ENCODE data around the gene KANK2. TPM values are rescaled to one million over a fixed set of nuclear protein-coding genes. Genes with fewer than 3 reads are reported as not detected.

The KANK2 gene
- total RNA-seq: 0.64 and 2.2 TPM in 2 replicates

DNA sequence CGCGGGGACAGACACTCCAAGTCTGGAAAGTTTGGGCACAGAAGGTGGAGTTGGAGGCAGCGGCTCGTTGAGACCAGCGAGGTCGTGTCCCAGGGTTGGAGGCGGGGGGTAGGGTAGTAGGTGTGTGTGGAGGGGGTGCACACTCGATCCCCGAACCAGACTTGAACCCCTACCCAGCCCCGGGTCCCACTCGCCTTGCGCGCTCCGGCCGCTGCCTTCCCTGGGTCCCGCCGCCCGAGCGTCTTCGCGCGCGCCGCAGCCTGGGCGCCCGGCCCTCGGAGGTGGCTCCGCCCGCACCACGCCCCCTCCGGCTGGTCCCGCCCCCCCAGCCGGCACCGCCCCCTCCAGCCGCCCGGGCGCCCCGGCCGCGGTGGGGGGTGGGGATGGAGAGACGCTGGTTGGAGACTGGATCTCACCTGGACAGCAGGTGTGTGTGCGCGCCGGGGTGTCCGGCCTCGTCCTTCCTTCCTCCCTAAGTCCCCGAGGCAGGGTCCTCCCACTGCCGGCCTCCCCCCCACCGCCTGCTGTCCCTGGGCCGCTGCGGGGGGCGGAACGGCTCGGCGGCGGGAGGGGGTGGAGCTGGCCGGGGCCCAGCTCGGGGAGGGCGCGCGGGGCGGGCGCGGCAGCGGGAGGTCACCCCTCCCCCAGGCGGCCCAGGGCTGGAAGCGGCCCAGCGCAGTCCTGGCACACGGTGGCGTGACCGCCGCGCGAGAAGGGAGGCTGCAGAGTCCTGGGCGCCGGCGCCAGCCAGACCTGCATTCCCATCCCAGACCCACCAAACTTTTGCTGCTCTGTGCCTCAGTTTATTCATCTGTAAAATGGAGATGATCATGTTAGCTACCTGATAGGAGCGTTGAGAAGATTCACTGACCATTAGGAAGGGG lies at the start of gene KANK2:
Gene KANK2, minus strand, starts transcription at position 255 of the 884 bp plus-strand sequence. CDS start 3,034 bp downstream, outside the sequence.
- intact Hi-C loops (cut with micrococcal nuclease): loop anchor here (1.0 to 5.0 kb wide), 2 partner anchors 42 to 255 kb away; partner anchors contain the start of gene SPC24

DNA sequence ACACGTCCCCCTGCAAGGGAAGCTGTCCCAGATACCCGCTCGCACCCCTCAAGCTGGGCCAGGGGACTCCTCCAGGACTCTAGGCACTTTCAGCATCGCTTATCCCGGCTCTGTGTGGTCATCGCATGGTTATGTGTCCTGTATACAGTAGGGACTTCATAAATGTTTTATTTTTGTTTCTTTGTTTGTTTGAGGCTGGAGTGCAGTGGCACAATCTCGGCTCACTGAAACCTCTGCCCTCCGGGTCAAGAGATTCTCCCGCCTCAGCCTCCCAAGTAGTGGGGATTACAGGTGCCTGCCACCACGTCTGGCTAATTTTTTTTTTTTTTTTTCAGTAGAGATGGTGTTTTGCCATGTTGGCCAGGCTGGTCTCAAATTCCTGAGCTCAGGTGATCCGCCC lies 49.6 kb upstream of the KANK2 start:
- intact Hi-C loops (cut with micrococcal nuclease): no loop called here

DNA sequence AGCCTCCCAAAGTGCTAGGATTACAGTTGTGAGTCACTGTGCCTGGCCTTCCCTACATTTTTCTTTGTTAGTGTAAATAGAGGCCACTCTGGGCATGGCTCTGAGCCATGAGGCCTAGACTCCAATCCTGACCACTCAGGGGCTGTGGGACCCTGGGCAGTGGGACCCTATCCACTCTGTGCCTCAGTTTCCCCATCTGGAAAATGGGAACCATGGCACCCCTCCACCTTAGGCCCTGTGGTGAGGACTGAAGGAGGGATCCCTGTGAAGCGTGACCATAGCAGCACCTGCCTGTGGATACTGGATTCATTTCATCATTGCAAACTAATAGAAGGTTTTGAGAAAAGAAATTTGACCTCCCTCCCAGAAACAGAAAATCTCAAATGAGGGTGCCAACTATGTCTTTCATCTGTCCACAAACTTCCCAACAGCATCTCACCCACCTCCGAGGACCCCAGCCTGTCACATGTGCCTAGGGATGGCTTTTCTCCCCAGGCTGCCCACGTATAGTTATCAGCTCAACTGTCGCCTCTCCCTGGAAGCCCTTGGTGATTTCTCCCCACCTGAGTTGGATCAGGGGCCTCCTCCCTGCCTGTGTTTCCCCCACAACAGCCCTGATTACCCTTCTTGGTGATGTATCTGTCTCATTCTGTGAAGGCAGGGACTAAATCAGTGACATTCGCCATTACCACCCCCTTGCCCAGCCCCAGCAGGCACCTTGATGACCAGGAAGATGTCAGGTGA lies 47.7 kb upstream of the KANK2 start:
- intact Hi-C loops (cut with micrococcal nuclease): no loop called here

DNA sequence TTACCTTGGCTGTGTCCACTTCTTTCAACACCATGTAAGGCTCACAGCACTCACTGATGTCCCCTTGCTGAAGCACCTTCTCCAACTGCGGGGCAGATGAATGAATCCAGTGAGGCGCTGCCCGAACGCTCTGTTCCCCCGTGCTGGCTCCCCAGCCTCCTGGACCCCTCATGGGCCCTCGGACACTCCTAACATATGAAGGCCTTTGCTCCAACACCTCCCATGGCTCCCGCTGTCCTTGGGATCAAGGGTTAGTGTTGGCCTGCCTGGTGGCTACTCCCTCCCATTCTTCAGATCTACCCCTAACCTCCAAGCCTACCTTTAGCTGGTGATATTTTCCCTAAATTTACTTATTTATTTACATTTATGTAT lies 46.4 kb upstream of the KANK2 start:
- intact Hi-C loops (cut with micrococcal nuclease): no loop called here

DNA sequence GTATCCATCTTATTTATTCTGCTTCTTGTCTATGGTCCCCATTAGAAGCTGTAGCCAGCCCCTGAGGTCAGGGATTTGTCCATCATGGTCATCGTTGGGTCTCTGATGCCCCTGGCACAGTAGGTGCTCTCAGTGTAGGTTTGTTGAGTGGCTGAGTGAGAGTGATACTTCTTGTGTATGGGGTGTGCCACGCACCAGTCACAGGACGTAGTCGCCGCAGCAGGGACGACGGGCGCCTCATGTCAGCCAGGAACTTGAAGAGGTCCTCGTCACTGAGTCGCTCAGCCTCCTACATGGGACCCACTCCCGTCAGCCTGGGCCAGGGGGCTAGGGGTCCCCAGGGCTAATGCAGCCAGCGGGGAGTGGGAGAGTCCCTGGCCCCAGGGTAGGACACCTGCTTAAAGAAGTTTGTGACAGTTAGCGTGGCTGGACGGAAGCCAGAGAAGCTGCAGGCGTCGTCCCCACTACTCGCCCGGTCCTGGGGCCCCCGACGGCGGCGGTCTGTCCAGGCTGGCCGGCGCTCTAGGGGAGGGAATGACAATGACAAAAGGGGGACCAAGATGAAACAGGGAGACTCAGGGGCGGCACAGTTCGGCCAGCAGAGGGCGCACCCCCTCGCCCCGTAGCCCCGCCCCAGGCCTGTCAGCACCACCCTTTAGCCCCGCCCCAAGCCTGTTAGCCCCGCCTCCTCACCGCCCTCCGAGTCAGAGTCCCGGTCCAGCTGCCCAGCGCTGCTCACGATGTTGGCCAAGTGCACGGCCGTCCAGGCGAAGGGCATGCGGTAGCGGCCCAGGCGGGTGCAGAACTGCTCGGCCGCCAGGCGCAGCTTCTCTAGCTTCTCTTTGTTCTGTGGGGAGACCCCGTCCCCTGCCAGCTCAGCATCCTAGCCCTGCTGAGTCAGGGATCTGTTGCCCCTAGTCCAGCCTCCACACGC lies 45.8 kb upstream of the KANK2 start:
- intact Hi-C loops (cut with micrococcal nuclease): no loop called here

DNA sequence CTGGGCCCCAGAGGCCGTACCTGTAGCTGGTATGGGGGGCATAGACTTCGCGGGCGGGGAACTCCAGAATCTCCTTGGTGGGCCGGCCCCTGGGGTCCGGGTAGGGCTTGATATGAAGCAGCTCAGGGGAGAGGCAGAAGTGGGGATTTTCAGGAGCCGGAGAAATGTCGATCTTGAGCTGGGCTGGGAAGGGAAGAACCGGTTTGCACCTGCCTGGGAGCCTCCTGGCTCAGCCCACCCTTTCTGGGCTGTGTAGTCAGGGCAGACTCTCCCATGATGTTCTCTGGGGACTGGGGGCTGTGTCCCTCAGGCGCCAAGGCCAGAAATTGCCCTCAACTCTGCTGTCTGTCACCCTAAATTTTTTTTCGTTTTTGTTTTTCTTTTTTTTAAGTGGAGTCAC lies 44.7 kb upstream of the KANK2 start:
- intact Hi-C loops (cut with micrococcal nuclease): no loop called here

DNA sequence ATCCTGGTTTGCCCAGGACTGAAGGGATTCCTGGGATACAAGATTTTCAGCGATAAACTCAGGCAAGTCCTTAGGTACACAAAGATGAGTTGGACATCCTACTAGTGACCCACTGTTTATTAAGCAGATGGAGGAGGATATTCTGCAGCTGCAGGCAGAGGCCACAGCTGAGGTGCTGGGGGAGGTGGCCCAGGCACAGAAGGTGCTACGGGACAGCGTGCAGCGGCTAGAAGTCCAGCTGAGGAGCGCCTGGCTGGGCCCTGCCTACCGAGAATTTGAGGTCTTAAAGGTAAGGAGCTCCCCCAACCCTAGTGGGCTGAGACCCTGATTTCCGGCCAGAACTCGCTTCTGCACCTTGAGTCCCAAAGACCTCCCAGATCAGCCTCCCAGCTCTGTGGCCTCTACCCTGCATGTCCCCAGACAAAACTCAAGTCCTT lies 42.7 kb upstream of the KANK2 start:
- intact Hi-C loops (cut with micrococcal nuclease): no loop called here

DNA sequence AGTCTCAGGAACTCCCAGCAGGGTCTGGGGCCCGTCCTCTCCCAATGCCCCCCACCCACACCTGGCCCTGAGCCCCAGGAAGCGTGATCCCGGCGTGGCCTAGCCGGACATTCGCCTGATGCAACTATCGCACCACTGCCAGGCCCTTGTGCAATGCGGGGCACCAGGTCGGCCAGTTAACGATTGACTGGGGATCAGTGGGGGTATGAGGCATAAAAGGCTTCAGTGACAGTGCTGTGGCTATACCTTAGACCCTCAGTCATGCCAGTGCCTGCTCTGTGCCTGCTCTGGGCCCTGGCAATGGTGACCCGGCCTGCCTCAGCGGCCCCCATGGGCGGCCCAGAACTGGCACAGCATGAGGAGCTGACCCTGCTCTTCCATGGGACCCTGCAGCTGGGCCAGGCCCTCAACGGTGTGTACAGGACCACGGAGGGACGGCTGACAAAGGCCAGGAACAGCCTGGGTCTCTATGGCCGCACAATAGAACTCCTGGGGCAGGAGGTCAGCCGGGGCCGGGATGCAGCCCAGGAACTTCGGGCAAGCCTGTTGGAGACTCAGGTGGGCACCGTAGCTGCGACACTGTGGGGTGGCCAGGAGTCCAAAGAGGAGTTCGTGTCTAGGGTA lies 42.1 kb upstream of the KANK2 start, which contains the start of gene ANGPTL8:
Gene ANGPTL8, plus strand, starts transcription at position 243 of the 624 bp plus-strand sequence. Its CDS starts 19 bp downstream, at position 262.
- intact Hi-C loops (cut with micrococcal nuclease): no loop called here

DNA sequence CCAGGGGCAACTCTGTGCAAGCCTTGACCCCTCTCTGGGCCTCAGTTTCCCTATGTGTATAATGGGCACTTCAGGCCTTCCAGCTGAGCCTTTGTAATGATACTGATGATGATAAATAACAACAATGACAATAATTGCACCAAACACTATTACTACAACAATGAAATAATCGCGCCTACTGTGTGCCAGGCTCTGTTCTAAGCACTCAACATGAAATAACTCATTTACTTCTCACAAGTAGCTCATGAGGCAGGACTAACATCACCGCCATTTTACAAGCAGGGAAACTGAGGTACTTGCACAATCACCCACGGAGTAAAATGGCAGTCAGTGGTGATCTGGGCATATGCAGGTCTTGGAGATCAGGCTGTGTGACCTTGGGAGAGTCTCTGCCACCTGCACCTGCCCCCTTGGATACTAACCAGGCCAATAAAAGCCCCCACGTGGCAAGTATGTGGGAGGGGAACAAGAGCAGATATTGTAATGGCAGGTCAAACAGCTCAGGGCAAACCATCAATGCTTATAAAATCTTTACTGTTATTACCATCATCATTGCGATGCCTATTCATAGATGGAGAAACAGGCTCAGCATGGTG lies 41.5 kb upstream of the KANK2 start:
- intact Hi-C loops (cut with micrococcal nuclease): no loop called here

DNA sequence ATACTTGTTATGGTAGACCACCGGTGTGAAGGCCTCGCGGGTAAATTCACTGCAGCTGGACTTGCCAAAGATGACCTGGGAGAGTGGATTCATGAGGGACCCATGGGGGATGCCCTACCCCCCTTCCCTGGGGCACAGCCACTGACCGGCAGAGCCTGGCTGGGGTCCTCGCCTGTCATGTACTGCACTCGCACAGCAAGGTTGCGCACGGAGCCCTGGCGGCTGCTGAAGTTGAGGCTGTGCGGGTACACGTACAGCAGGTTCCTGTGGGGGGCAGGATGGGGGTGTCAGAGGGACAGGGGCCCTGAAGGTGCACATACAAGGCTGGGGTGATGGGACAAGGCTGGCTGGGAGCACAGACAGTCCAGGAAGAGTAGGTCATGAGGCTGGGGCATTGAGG lies 40.7 kb upstream of the KANK2 start:
- intact Hi-C loops (cut with micrococcal nuclease): no loop called here

DNA sequence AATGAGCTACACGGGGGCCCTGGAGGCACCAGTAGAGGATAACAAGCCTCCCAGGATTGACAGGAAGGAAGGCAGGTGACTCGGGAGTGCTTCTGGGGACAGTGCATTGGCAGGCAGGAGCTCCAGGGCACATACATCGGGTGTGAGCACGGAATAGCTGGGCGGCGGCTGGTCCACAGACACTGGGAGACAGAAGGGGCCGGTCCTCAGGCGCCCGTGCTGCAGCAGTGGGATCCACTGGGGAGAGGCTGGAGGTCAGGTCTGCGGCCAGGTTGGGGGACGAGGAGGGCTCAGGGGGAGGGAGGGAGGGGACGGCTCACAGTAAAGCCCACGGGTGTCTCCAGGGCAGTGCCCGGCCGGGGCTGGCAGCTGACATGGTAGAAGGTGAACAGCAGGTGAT lies 40.0 kb upstream of the KANK2 start:
- intact Hi-C loops (cut with micrococcal nuclease): no loop called here

DNA sequence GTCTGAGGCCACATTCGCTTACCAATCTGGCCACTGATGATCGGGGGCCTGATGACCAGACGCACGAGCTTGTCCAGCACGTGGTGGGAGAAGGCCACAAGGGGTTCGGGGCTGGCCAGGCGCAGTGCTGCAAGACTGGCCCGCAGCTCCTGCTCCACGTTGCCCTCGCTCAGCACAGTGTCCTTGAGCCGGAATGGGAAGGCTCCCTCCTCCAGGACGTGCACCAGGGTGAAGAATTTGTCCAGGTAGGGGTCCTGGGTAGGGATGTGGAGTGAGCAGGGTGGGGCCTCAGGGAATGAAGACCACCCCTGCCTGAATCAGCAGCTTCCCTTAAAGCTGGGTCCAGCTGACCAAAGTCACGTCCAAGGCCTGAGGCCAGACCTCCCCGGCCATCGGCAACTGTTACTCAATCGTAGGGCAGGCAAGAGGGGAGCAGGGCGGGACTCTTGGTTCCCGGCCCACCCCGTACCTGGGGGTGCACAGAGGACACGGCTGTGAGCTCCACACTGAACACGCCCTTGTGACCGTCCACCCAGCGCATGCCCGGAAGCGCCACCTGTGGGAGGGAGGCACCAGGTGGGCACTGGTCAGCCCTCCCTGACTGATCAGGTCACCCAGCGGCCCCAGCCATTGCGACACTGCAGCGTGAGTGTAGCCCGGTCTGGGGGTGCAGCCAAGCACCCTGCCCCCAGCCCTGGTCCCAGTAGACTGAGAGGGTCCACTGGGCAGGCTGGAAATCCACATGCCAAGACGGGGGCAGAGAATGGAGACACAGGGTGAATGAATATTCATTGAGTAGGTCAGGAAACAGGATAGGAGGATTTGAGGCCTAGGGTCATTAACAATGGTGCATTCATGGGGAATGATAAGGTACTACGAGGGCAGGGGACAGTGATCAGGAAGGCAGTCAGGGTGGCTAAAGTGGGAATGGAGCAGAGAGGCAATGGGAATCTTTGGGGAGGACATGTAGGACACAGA lies 39.3 kb upstream of the KANK2 start:
- intact Hi-C loops (cut with micrococcal nuclease): no loop called here

DNA sequence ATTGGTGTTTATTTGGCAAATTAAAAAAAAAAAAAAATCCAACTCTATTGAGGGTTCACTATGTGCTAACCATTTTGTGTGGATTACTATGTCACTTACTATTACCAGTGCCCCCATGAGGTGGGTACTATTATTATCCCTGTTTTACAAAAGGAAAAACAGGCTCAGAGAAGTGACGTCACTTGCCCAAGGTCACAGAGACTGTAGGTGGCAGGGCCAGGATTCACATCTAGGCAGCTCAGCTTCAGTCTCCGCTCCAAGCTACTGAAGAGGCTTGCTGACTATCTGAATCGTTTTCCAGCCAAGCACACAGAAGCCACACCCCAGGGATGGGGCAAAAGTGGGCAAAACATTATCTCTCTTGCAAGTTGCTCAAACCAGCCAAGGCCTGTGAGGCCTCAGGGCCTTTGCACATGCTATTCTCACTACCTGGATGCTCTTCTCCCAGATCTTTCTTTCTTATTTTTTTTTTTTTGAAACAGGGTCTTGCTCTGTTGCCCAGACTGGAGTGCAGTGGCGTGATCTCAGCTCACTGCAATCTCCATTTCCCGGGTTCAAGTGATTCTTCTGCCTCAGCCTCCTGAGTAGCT lies 37.2 kb upstream of the KANK2 start:
- intact Hi-C loops (cut with micrococcal nuclease): no loop called here

DNA sequence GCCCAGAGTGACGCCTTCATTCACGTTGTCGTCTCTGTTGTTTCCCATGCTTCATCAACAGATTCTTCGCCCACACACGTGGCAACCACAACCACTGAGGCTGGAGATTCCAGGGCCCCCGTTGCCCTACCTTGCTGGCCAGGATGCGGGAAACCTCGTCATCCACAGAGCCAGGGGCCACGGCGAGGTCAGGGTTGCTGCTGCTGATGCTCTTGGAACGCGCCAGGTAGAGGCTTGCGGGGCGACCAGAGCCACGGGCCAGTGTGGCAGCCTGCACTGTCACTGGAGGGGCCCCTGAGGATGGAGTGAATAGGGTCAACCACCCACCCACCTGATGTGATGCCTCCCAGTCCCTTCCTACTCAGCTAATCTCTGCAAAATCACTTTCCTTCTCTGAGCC lies 35.7 kb upstream of the KANK2 start:
- intact Hi-C loops (cut with micrococcal nuclease): no loop called here

DNA sequence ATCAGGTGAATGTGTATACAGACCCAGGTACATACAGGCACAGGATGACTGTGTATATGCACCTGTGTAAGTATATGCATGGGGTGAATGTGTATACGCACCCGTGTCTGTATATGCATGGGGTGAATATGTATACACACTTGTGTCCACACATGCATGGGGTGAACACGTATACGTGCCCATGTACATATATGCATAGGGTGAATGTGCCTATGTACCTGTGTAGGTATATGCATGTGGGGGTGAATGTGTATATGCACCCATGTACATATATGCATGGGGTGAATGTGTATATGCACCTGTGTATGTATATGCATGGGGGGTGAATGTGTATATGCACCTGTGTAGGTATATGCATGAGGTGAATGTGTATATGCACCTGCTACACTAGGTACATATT lies 35.2 kb upstream of the KANK2 start:
- intact Hi-C loops (cut with micrococcal nuclease): no loop called here

DNA sequence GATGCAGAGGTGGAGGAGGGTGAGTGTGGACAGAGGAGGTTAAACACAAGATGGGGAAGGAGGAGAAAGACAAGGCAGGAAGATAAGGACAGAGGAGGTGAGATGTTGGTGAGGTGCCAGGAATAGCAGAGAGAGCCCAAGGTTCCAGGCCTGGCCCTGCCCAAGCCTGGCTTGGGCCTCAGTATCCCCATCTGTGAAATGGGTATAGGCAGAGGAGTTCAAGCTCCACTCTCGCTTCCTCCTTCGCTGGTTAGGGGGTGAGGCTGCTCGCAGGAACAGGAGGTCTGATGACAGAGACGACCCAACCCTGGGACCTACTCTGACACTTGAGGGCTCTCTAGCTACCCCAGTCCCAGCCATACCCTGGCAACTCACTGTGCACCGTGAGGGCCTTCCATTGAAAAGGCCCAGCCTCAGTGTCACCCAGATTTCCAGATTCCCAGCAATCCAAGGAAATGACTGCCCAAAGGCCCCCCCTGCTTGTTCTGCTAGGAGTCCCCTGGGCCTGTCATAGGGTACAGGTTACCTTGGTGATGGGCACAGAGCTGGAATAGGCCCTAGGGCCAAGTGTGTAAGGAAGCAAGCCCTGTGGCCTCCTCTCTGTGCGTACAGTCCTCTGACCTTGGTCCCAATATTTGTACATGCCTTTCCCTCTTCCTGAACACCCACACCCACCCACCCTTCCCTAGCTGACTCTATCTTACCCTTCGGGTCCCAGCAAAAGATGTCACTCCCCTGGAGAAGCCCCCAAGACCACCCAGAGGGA lies 33.5 kb upstream of the KANK2 start:
- intact Hi-C loops (cut with micrococcal nuclease): no loop called here

DNA sequence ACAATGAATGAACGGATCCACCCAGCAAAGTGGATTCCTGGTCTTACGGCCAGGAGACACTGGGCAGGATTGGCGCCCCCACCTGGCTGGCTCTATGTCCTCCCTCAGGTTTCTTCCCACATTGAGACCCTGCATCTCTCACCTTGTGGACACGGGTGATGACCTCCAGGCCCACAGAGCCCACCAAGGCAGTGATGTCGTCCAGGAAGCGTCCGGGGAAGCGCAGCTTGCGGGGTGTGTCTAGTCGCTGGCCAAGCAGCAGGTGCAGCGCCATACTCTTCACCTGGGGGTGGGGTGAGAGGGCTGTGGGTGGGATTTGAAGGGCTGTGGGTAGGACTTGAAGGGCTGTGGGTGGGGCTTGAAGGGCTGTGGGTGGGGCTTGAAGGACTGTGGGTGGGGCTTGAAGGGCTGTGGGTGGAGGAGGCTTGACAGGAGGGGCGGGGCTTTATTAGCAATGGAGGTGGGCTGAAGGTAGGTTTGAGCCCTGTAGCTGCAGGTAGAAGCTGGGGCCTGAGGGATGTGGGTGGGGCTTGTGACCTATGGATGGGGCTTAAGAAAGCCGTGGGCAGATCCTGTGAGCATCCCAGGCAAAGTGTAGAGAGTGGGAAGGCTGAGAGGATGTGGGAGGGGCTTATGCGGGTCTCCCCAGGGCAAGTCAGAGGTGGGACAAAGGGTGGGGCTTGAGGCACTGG lies 30.0 kb upstream of the KANK2 start:
- intact Hi-C loops (cut with micrococcal nuclease): no loop called here

All from T-helper 1 cell treated with Interleukin-12 subunit alpha and Interleukin-12 subunit beta and Interleukin-4 antibody, amounts not matched to agents 30 ng/mL and 1 ng/mL, for 36 hours (primary cell).